IMR-90 (cell line): ENCODE results near the gene PHF21B. TPM values are rescaled to one million over a fixed set of nuclear protein-coding genes. Genes with fewer than 3 reads are reported as not detected.

Experiments used
- ATAC-seq: fragments of 200-7000 bp; cut with Tn5 transposase; 2 replicates; pipeline ENCODE4 v1.9.1; 2020; ENCODE audit warnings: low read depth, mild to moderate bottlenecking, moderate library complexity
- BruUV-seq: library from RNA; stranded (reverse); fragments of 400-500 nt; replicated peaks from 2 replicates; lab custom pipeline; 2021; lab: Mats Ljungman, UMichigan
- CTCF ChIA-PET: fragments of 300-600 bp; formaldehyde crosslinking; extraction: SDS; loops from one replicate; lab custom pipeline; 2021; ENCODE audit warnings: antibody characterized with exemption; lab: Yijun Ruan, JAX
- POLR2A ChIA-PET: fragments of 300-600 bp; sonication (Branson Sonifier 250); formaldehyde crosslinking; loops from one replicate; lab custom pipeline; 2022; ENCODE audit warnings: antibody characterized with exemption; ENCODE audit not compliant: unreplicated experiment; lab: Charles Lee
- DNase-seq: peaks from one replicate; pipeline ENCODE4 v3.0.0; 2013
- H2AFZ ChIP-seq: replicated peaks from 2 replicates; pipeline ENCODE3; 2013; ENCODE audit warnings: low read length, mild to moderate bottlenecking; ENCODE audit not compliant: poor library complexity
- H2AK5ac ChIP-seq: 2 replicates; pipeline ENCODE4 v1.6.1; 2013; ENCODE audit warnings: low read depth, low read length, inconsistent platforms
- H2AK9ac ChIP-seq: replicated peaks from 2 replicates; pipeline ENCODE3; 2013; ENCODE audit warnings: mild to moderate bottlenecking, low read depth, low read length, moderate library complexity; ENCODE audit not compliant: poor library complexity
- H2BK120ac ChIP-seq: 2 replicates; pipeline ENCODE4 v1.6.1; 2013; ENCODE audit warnings: low read depth, low read length, inconsistent platforms
- H2BK15ac ChIP-seq: 3 replicates; pipeline ENCODE4 v1.6.1; 2013; ENCODE audit warnings: low read depth, low read length, inconsistent platforms
- H2BK20ac ChIP-seq: 2 replicates; pipeline ENCODE4 v1.6.1; 2013; ENCODE audit warnings: low read depth, mild to moderate bottlenecking, inconsistent platforms, low read length, moderate library complexity
- H2BK5ac ChIP-seq: 2 replicates; pipeline ENCODE4 v1.6.1; 2013; ENCODE audit warnings: mild to moderate bottlenecking, low read depth, low read length, inconsistent platforms; ENCODE audit not compliant: poor library complexity, severe bottlenecking
- H3K14ac ChIP-seq: replicated peaks from 2 replicates; pipeline ENCODE4 v1.6.1; 2013; ENCODE audit warnings: low read depth, low read length, inconsistent platforms
- H3K18ac ChIP-seq: 2 replicates; pipeline ENCODE4 v1.6.1; 2013; ENCODE audit warnings: low read depth, low read length, control low read depth
- H3K23ac ChIP-seq: 2 replicates; pipeline ENCODE4 v1.6.1; 2013; ENCODE audit warnings: low read depth, low read length, inconsistent platforms
- H3K27ac ChIP-seq: 2 replicates; pipeline ENCODE4 v1.5.1; 2013; ENCODE audit warnings: mild to moderate bottlenecking, control low read depth, low read length; ENCODE audit not compliant: insufficient read depth
- H3K27me3 ChIP-seq: 2 replicates; pipeline ENCODE4 v1.6.1; 2013; ENCODE audit warnings: low read length; ENCODE audit not compliant: control insufficient read depth, insufficient read depth
- H3K36me3 ChIP-seq: 2 replicates; pipeline ENCODE4 v1.6.1; 2013; ENCODE audit warnings: low read length, mixed read lengths; ENCODE audit not compliant: control insufficient read depth, insufficient read depth
- H3K4ac ChIP-seq: 2 replicates; pipeline ENCODE4 v1.6.1; 2013; ENCODE audit warnings: low read depth, low read length, inconsistent platforms
- H3K4me1 ChIP-seq: 2 replicates; pipeline ENCODE4 v1.6.1; 2013; ENCODE audit warnings: low read length, mixed read lengths; ENCODE audit not compliant: control insufficient read depth, insufficient read depth
- H3K4me2 ChIP-seq: 2 replicates; pipeline ENCODE4 v1.6.1; 2013; ENCODE audit warnings: low read depth, mild to moderate bottlenecking, control low read depth, low read length, moderate library complexity
- H3K4me3 ChIP-seq: 2 replicates; pipeline ENCODE4 v1.5.1; 2013; ENCODE audit warnings: low read depth, mild to moderate bottlenecking, control low read depth, low read length, moderate library complexity; ENCODE audit not compliant: insufficient read depth
- H3K56ac ChIP-seq: 2 replicates; pipeline ENCODE4 v1.6.1; 2013; ENCODE audit warnings: low read length, inconsistent platforms; ENCODE audit not compliant: insufficient read depth; ENCODE audit errors: extremely low read depth
- H3K79me1 ChIP-seq, 2 experiments: 2 replicates each; pipeline ENCODE4 v1.6.1; 2013; ENCODE audit warnings: low read length in 2 of 2, inconsistent platforms in 1 of 2, low read depth in 1 of 2
- H3K9ac ChIP-seq: 2 replicates; pipeline ENCODE4 v1.6.1; 2013; ENCODE audit warnings: low read depth, low read length, control low read depth
- H3K9me1 ChIP-seq: 2 replicates; pipeline ENCODE4 v1.6.1; 2013; ENCODE audit warnings: low read length, inconsistent platforms; ENCODE audit not compliant: insufficient read depth
- H3K9me3 ChIP-seq: 2 replicates; pipeline ENCODE4 v1.6.1; 2013; ENCODE audit warnings: low read length; ENCODE audit not compliant: control insufficient read depth, insufficient read depth
- H4K20me1 ChIP-seq: 2 replicates; pipeline ENCODE4 v1.6.1; 2013; ENCODE audit warnings: low read length, inconsistent platforms; ENCODE audit not compliant: insufficient read depth
- H4K5ac ChIP-seq: 2 replicates; pipeline ENCODE4 v1.6.1; 2013; ENCODE audit warnings: mild to moderate bottlenecking, low read depth, low read length, control low read depth
- H4K8ac ChIP-seq, 2 experiments: 2 replicates each; pipeline ENCODE4 v1.6.1; 2013; ENCODE audit warnings: low read depth in 2 of 2, low read length in 2 of 2, control low read depth in 1 of 2, inconsistent platforms in 1 of 2
- H4K91ac ChIP-seq: 2 replicates; pipeline ENCODE4 v1.6.1; 2013; ENCODE audit warnings: low read depth, low read length, inconsistent platforms; ENCODE audit not compliant: insufficient read depth
- BHLHE40 ChIP-seq: fragments of 150-350 bp; IDR thresholded peaks from 2 replicates; pipeline ENCODE4 v1.6.1; 2016; ENCODE audit warnings: mild to moderate bottlenecking, low read depth, low read length
- CEBPB ChIP-seq: IDR thresholded peaks from 2 replicates; pipeline ENCODE4 v1.6.1; 2012; ENCODE audit warnings: low read depth, low read length, improper control_type of control experiment
- FOS ChIP-seq: fragments of 150-350 bp; IDR thresholded peaks from 2 replicates; pipeline ENCODE4 v1.6.1; 2016; ENCODE audit warnings: low read depth, low read length
- MAFK ChIP-seq: IDR thresholded peaks from 2 replicates; pipeline ENCODE4 v1.6.1; 2012; ENCODE audit warnings: low read depth, low read length, improper control_type of control experiment
- MAZ ChIP-seq: IDR thresholded peaks from 2 replicates; pipeline ENCODE4 v1.6.1; 2012; ENCODE audit warnings: low read depth, mild to moderate bottlenecking, low read length, improper control_type of control experiment, moderate library complexity, borderline replicate concordance
- MXI1 ChIP-seq: IDR thresholded peaks from 2 replicates; pipeline ENCODE4 v1.6.1; 2012; ENCODE audit warnings: low read depth, mild to moderate bottlenecking, low read length, moderate library complexity, borderline replicate concordance
- NFE2L2 ChIP-seq: fragments of 150-350 bp; IDR thresholded peaks from 2 replicates; pipeline ENCODE4 v1.6.1; 2016; ENCODE audit warnings: low read depth, mild to moderate bottlenecking, low read length
- POLR2A ChIP-seq: IDR thresholded peaks from 2 replicates; pipeline ENCODE4 v1.6.1; 2012; ENCODE audit warnings: mild to moderate bottlenecking, low read depth, low read length
- RAD21 ChIP-seq: IDR thresholded peaks from 2 replicates; pipeline ENCODE4 v1.6.1; 2012; ENCODE audit warnings: low read length, improper control_type of control experiment
- RCOR1 ChIP-seq: IDR thresholded peaks from 2 replicates; pipeline ENCODE4 v1.6.1; 2012; ENCODE audit warnings: mild to moderate bottlenecking, low read length, improper control_type of control experiment; ENCODE audit not compliant: insufficient replicate concordance
- RFX5 ChIP-seq: IDR thresholded peaks from 2 replicates; pipeline ENCODE4 v1.8.0; 2012; ENCODE audit warnings: low read depth, mild to moderate bottlenecking, low read length, moderate library complexity
- SMC3 ChIP-seq: fragments of 150-350 bp; IDR thresholded peaks from 2 replicates; pipeline ENCODE4 v1.6.1; 2016; ENCODE audit warnings: low read depth, mild to moderate bottlenecking, antibody characterized with exemption, low read length, moderate library complexity
- WGBS, 2 experiments: methylation state at CpG; one replicate each; pipeline versions ENCODE4 v1.1.5 to v1.1.7; 2013; ENCODE audit warnings: missing lambda C conversion rate in 2 of 2; ENCODE audit not compliant: insufficient read length in 1 of 2; ENCODE audit errors: extremely low coverage in 2 of 2; 5-methylcytosine and 5-hydroxymethylcytosine counted together
- dilution Hi-C: fragments of 300-500 bp; cut with HindIII; formaldehyde crosslinking; loops from one replicate; pipeline ENCODE4 v1.14.3; 2018; ENCODE audit warnings: low sequenced_read_pairs; ENCODE audit not compliant: unreplicated experiment
- in situ Hi-C: fragments of 300-500 bp; cut with MboI; formaldehyde crosslinking; loops from 3 replicates; pipeline ENCODE4 v1.14.3; 2019; ENCODE audit warnings: low sequenced_read_pairs, inconsistent platforms, mixed read lengths
- intact Hi-C: fragments of 100-400 bp; cut with micrococcal nuclease; formaldehyde crosslinking; loops from 2 replicates; pipeline ENCODE4 v1.10.0; 2022
- polyA plus RNA-seq, 3 experiments: library from polyadenylated mRNA; depleted of rRNA; stranded (reverse); fragments of >200 nt; gene quantifications; 2 replicates each; pipeline ENCODE4 v1.2.3, GENCODE V29; 2012; ENCODE audit warnings: low replicate concordance in 1 of 3
- total RNA-seq: library from RNA; depleted of rRNA; stranded (reverse); fragments of >200 nt; gene quantifications from 2 replicates; pipeline ENCODE4 v1.2.3, GENCODE V29; 2012
- TF ChIP-seq, protein P1 (sequence below): fragments of 150-350 bp; IDR thresholded peaks from 2 replicates; pipeline ENCODE4 v1.6.1; 2017; ENCODE audit warnings: mild to moderate bottlenecking, antibody characterized with exemption, low read length, low read depth
- TF ChIP-seq, protein P2 (sequence below): conservative IDR thresholded peaks from 2 replicates; pipeline ENCODE4 v1.5.1; 2012; ENCODE audit warnings: mild to moderate bottlenecking, low read depth, low read length, improper control_type of control experiment
- TF ChIP-seq, protein P3 (sequence below): fragments of 150-350 bp; IDR thresholded peaks from 2 replicates; pipeline ENCODE4 v1.6.1; 2016; ENCODE audit warnings: low read depth, mild to moderate bottlenecking, low read length, moderate library complexity, borderline replicate concordance

Gene PHF21B
- total and polyA plus RNA-seq, 2 of the 4 experiments (the other 2 are of a cell fraction), result 0.02 TPM; not detected in 1

DNA sequence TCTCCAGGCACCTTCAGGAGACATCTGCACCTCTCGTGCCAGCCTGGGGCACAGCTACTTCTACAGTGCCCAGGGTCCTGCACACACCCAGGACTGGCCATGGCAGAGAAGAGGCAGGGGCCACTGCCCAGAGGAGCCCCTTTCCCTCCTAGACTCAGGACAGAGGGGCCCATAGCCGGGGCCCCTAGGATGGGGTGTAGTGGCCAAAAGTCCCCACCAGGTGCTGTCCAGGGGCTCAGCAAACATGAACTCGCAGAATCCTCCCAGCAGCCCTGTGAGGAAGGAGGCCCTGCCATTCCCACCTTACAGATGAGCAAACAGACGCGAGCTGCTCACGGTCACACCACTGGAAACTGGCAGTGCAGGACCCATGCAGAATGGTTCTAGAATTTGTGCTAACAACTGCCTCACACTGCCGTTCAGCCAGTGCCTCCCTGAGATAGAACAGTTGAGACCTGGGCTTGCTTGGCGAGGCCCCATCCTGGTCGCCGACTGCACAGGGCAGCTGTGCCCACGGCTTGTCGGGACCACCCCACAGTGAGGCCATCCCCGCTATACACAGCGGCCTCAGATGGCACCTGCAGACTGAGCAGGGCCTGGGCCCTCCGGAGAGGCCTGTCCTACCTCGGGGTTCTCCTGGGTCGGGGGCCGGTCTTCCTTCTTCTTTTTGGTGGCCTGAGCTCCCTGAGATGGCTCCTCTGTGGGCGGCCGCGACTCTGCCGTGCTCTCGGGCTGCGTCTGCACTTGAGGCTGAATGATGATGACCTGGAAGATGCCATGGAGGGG, 96.4 kb downstream of the PHF21B start:
- H3K14ac ChIP-seq, result no peak overlapping the region
- ATAC-seq, result no peak
- no peak overlapping the region for H2BK20ac ChIP-seq
- intact Hi-C loops (no loop called here), dilution Hi-C loops (no loop called here), in situ Hi-C loops (no loop called here)
- H3K9ac ChIP-seq, result no peak overlapping the region
- no peaks in the 10 kb centered on the region for H3K4me1 ChIP-seq
- H3K4me3 ChIP-seq, result no peak overlapping the region
- BruUV-seq, result no TSS peak
- no peak overlapping the region for H2BK5ac ChIP-seq
- WGBS, 2 experiments, result 87% methylated on average over 13 of the region's 24 CpGs; no CpG with 5 or more reads in 1 of the 2 experiments
- H2BK120ac ChIP-seq, result no peak overlapping the region
- no peak for DNase-seq
- H3K36me3 ChIP-seq, result no peaks in the 10 kb centered on the region
- no peak overlapping the region for H3K27ac ChIP-seq
- H3K9me3 ChIP-seq, result 0 out of 2 replicates have a peak, but pooled peaks cover 2% of the 10 kb centered on the region
- no peaks in the 10 kb centered on the region for H3K9me1 ChIP-seq
- H4K5ac ChIP-seq, result no peak overlapping the region
- H3K79me1 ChIP-seq, result no peaks in the 10 kb centered on the region
- peaks cover 2% of the 10 kb centered on the region; the same call in 1 of the 2 replicates for H3K27me3 ChIP-seq
- no peak overlapping the region for H3K23ac ChIP-seq
- H3K4ac ChIP-seq, result no peak overlapping the region
- no peak overlapping the region for H2AFZ ChIP-seq
- ChIA-PET CTCF (no interaction called here), POLR2A (no interaction called here)
- H4K20me1 ChIP-seq, result no peaks in the 10 kb centered on the region
- no peak overlapping the region for H3K4me2 ChIP-seq
- H2AK5ac ChIP-seq, result no peak overlapping the region
- H3K18ac ChIP-seq, result no peak overlapping the region
- no peak overlapping the region for H2BK15ac ChIP-seq
- H4K8ac ChIP-seq, result no peak overlapping the region
- no peak overlapping the region for H4K91ac ChIP-seq
- no peak overlapping the region for H3K56ac ChIP-seq
- H2AK9ac ChIP-seq, result no peak overlapping the region
- TF ChIP-seq MXI1, result no peak
- no peak for TF ChIP-seq NFE2L2
- TF ChIP-seq, protein P1, sequence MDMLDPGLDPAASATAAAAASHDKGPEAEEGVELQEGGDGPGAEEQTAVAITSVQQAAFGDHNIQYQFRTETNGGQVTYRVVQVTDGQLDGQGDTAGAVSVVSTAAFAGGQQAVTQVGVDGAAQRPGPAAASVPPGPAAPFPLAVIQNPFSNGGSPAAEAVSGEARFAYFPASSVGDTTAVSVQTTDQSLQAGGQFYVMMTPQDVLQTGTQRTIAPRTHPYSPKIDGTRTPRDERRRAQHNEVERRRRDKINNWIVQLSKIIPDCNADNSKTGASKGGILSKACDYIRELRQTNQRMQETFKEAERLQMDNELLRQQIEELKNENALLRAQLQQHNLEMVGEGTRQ, result no peak
- TF ChIP-seq MAFK, result no peak
- TF ChIP-seq SMC3, result no peak
- no peak for TF ChIP-seq FOS
- no peak for TF ChIP-seq RCOR1
- no peak for TF ChIP-seq POLR2A
- TF ChIP-seq MAZ, result no peak
- TF ChIP-seq, protein P2, sequence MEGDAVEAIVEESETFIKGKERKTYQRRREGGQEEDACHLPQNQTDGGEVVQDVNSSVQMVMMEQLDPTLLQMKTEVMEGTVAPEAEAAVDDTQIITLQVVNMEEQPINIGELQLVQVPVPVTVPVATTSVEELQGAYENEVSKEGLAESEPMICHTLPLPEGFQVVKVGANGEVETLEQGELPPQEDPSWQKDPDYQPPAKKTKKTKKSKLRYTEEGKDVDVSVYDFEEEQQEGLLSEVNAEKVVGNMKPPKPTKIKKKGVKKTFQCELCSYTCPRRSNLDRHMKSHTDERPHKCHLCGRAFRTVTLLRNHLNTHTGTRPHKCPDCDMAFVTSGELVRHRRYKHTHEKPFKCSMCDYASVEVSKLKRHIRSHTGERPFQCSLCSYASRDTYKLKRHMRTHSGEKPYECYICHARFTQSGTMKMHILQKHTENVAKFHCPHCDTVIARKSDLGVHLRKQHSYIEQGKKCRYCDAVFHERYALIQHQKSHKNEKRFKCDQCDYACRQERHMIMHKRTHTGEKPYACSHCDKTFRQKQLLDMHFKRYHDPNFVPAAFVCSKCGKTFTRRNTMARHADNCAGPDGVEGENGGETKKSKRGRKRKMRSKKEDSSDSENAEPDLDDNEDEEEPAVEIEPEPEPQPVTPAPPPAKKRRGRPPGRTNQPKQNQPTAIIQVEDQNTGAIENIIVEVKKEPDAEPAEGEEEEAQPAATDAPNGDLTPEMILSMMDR, result no peak
- no peak for TF ChIP-seq BHLHE40
- TF ChIP-seq, protein P3, sequence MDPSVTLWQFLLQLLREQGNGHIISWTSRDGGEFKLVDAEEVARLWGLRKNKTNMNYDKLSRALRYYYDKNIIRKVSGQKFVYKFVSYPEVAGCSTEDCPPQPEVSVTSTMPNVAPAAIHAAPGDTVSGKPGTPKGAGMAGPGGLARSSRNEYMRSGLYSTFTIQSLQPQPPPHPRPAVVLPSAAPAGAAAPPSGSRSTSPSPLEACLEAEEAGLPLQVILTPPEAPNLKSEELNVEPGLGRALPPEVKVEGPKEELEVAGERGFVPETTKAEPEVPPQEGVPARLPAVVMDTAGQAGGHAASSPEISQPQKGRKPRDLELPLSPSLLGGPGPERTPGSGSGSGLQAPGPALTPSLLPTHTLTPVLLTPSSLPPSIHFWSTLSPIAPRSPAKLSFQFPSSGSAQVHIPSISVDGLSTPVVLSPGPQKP, result no peak
- TF ChIP-seq CEBPB, result no peak
- TF ChIP-seq RFX5, result no peak
- TF ChIP-seq RAD21, result no peak
